OCI-LY1 (cell line): ENCODE data around the gene GALNT7.

Source experiments
- H2AFZ ChIP-seq: fragments of 200-600 bp; sonication (generic), shearing (Covaris generic); 2 replicates; pipeline ENCODE4 v1.6.0; 2014; ENCODE audit warnings: antibody characterized with exemption, mild to moderate bottlenecking, low read length
- H3F3A ChIP-seq: fragments of 200-600 bp; sonication (generic), shearing (Covaris generic); 2 replicates; pipeline ENCODE4 v1.6.0; 2014; ENCODE audit warnings: mild to moderate bottlenecking, antibody characterized with exemption, low read length, moderate library complexity; ENCODE audit not compliant: insufficient read depth
- H3K27ac ChIP-seq: fragments of 200-600 bp; sonication (generic); 2 replicates; pipeline ENCODE4 v1.5.1; 2014; ENCODE audit warnings: low read length, mixed run types, mild to moderate bottlenecking, low read depth; ENCODE audit not compliant: poor library complexity, severe bottlenecking
- H3K27me3 ChIP-seq: fragments of 200-600 bp; sonication (generic); 2 replicates; pipeline ENCODE4 v1.6.0; 2014; ENCODE audit warnings: antibody characterized with exemption, mild to moderate bottlenecking, low read length, moderate library complexity; ENCODE audit not compliant: insufficient read depth
- H3K36me3 ChIP-seq: fragments of 200-600 bp; sonication (generic); 2 replicates; pipeline ENCODE4 v1.6.1; 2014; ENCODE audit warnings: mild to moderate bottlenecking, antibody characterized with exemption, low read length, moderate library complexity, mixed read lengths; ENCODE audit not compliant: insufficient read depth
- H3K4me1 ChIP-seq: fragments of 200-600 bp; sonication (generic); 2 replicates; pipeline ENCODE4 v1.5.1; 2014; ENCODE audit warnings: mild to moderate bottlenecking, low read length, moderate library complexity; ENCODE audit not compliant: insufficient read depth, severe bottlenecking
- H3K4me2 ChIP-seq: fragments of 200-600 bp; sonication (generic), shearing (Covaris generic); 2 replicates; pipeline ENCODE4 v1.6.1; 2014; ENCODE audit warnings: low read length
- H3K4me3 ChIP-seq: fragments of 200-600 bp; sonication (generic); 2 replicates; pipeline ENCODE4 v1.5.1; 2014; ENCODE audit warnings: low read length, low read depth, mild to moderate bottlenecking, mixed read lengths; ENCODE audit not compliant: poor library complexity, severe bottlenecking
- H3K79me2 ChIP-seq: fragments of 200-600 bp; shearing (Covaris generic); 2 replicates; pipeline ENCODE4 v1.6.1; 2016; ENCODE audit warnings: mixed run types, low read length, mixed read lengths; ENCODE audit not compliant: insufficient read depth
- H3K9ac ChIP-seq: fragments of 200-600 bp; sonication (generic), shearing (Covaris generic); 2 replicates; pipeline ENCODE4 v1.6.1; 2014; ENCODE audit warnings: mild to moderate bottlenecking, low read length, mixed read lengths
- H3K9me2 ChIP-seq: fragments of 200-600 bp; sonication (generic), shearing (Covaris generic); 2 replicates; pipeline ENCODE4 v1.6.1; 2014; ENCODE audit warnings: low read depth, mild to moderate bottlenecking, low read length, mixed read lengths
- H3K9me3 ChIP-seq: fragments of 200-600 bp; shearing (Covaris generic); 2 replicates; pipeline ENCODE4 v1.6.1; 2014; ENCODE audit warnings: low read length, mixed read lengths
- H4K20me1 ChIP-seq: fragments of 200-600 bp; sonication (generic), shearing (Covaris generic); 2 replicates; pipeline ENCODE4 v1.6.0; 2016; ENCODE audit warnings: mild to moderate bottlenecking, low read length; ENCODE audit not compliant: insufficient read depth
- CTCF ChIP-seq: fragments of 200-600 bp; sonication (generic), shearing (Covaris generic); IDR thresholded peaks from 2 replicates; pipeline ENCODE4 v1.5.1; 2017; ENCODE audit warnings: mild to moderate bottlenecking, antibody characterized with exemption, low read length, moderate library complexity, mixed read lengths
- EZH2 ChIP-seq: fragments of 200-600 bp; sonication (generic), shearing (Covaris generic); IDR thresholded peaks from 2 replicates; pipeline ENCODE4 v1.8.0; 2017; ENCODE audit warnings: borderline replicate concordance, mixed run types, mild to moderate bottlenecking, antibody characterized with exemption, low read length, moderate library complexity, mixed read lengths

Gene GALNT7

DNA sequence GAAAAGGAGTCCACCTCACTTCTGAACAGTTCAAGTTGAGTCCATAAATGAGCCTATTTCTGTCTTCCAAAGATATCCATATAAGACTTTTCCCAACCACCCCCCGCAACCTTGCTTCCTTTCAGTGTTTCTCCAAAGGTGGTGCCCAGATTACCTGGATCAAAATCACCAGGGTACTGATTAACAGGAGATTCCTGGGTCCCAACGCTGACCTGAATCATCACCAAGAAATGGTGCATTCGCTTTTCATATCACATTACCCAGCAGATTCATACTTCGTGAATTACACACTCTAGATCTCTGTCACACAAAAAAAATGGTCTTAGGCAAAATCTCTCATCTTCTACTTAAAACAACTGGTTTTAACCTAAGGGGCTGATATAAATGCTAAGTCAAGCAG lies 2.1 kb upstream of the GALNT7 start:
- Histone ChIP-seq H3K27ac (no peak overlapping the region), H3K9me2 (no peaks in the 10 kb centered on the region), H3K4me3 (peak overlapping the region; percentile 97), H3K79me2 (peaks cover 22% of the 10 kb centered on the region), H4K20me1 (no peaks in the 10 kb centered on the region), H3F3A (no peaks in the 10 kb centered on the region), H3K27me3 (no peaks in the 10 kb centered on the region), H2AFZ (no peak overlapping the region), H3K9ac (no peak overlapping the region), H3K36me3 (peaks cover 55% of the 10 kb centered on the region), H3K4me2 (peak overlapping the region; percentile 89; the same call in 1 of the 2 replicates), H3K9me3 (no peaks in the 10 kb centered on the region), H3K4me1 (peaks cover 31% of the 10 kb centered on the region)
- TF ChIP-seq CTCF (no peak), EZH2 (no peak)

DNA sequence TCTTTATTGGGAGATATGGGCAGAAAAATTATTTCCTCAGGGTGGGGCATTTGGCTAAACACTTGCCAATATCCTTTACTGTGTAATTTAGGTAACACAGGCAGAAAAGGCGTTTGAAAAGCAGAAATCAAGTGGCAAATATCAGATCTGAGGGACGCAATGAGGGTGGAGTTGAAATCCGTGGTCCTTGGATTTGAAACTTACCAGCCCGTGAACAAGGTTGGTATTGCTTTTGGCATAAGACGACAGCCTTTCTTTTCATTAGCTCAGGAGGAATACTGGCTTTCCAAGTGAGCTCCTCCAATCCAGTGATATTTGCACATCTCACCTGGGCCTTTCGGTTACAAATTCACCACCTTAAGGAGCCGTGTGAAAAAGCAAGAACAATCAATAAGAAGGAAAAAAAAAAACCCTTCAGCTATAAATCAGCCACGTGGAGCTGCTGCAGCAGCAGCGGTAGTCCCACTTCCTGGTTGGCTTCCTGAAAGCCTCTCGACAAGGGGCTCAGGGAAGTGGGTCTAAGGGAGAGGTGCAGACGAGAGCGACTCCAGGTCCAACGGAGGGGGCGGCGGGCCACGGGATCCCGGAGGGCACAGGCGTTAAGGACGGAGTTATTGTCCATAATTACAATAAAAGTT lies 734 bp upstream of the GALNT7 start:
- H4K20me1 ChIP-seq: no peaks in the 10 kb centered on the region
- peaks cover 36% of the 10 kb centered on the region for H3K79me2 ChIP-seq
- TF ChIP-seq EZH2: no peak
- TF ChIP-seq CTCF: no peak

DNA sequence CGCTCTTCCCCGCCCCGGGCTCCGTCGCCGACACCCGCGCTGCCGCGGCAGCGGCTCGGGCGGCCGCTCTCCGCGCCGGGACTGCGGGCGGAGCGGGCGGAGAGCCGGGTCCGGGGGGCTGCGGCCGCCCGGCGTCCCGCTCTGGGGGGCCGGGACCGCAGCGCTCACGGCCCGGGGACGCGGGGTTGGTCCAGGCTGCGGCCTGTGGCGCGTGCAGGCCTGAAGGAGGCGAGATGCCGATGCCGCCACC lies 492 bp downstream of the GALNT7 start:
- peaks cover 57% of the 10 kb centered on the region for H3K4me1 ChIP-seq
- peaks cover 31% of the 10 kb centered on the region for H3K36me3 ChIP-seq
- H3K4me2 ChIP-seq: peak overlapping the region; percentile 84
- H2AFZ ChIP-seq: no peak overlapping the region
- H4K20me1 ChIP-seq: no peaks in the 10 kb centered on the region
- H3K27me3 ChIP-seq: no peaks in the 10 kb centered on the region
- H3K27ac ChIP-seq: peak overlapping the region; percentile 81
- no peaks in the 10 kb centered on the region for H3K9me2 ChIP-seq
- TF ChIP-seq CTCF (no peak), EZH2 (no peak)
- H3K9ac ChIP-seq: peak overlapping the region; percentile 99
- peak overlapping the region; percentile 97 for H3K4me3 ChIP-seq
- peaks cover 48% of the 10 kb centered on the region for H3K79me2 ChIP-seq
- H3K9me3 ChIP-seq: no peaks in the 10 kb centered on the region
- H3F3A ChIP-seq: no peaks in the 10 kb centered on the region

More for the DNA sequence above, 734 bp upstream of the GALNT7 start:
- H3K4me2 ChIP-seq: peak overlapping the region; percentile 89
- no peaks in the 10 kb centered on the region for H3K27me3 ChIP-seq
- peaks cover 43% of the 10 kb centered on the region for H3K36me3 ChIP-seq
- peaks cover 44% of the 10 kb centered on the region for H3K4me1 ChIP-seq
- H3F3A ChIP-seq: no peaks in the 10 kb centered on the region
- no peaks in the 10 kb centered on the region for H3K9me2 ChIP-seq
- peak overlapping the region; percentile 99 for H3K9ac ChIP-seq
- H3K9me3 ChIP-seq: no peaks in the 10 kb centered on the region
- H3K27ac ChIP-seq: peak overlapping the region; percentile 90
- peak overlapping the region; percentile 97 for H3K4me3 ChIP-seq
- peak overlapping the region; percentile 82 for H2AFZ ChIP-seq
